Adrenal gland (tissue), 12 donors: ENCODE results near the gene RAC3. TPM values are rescaled to one million over a fixed set of nuclear protein-coding genes. Genes with fewer than 3 reads are reported as not detected.

Experiments used
- DNase-seq, 7 donors: peaks; one replicate each; pipeline ENCODE4 v3.0.0-alpha.2; 2019 to 2020
- H3K27ac ChIP-seq, 5 donors: fragments of 200-600 bp; sonication (generic) in 4 of 5; 1 replicate in 3 of 5; 2 replicates in 2 of 5; pipeline versions ENCODE4 v1.5.1 to v1.8.0; 2016 to 2020; ENCODE audit warnings: mild to moderate bottlenecking in 1 of 5
- H3K27me3 ChIP-seq: fragments of 200-600 bp; 2 replicates; pipeline ENCODE4 v1.8.0; 2021
- H3K36me3 ChIP-seq, 2 donors: fragments of 200-600 bp; replicated peaks in 1 of 2; 1 replicate in 1 of 2; 2 replicates in 1 of 2; pipeline versions ENCODE4 v1.5.1 to v1.8.0; 2018 to 2022
- H3K4me1 ChIP-seq, 2 donors: fragments of 200-600 bp; replicated peaks in 1 of 2; 1 replicate in 1 of 2; 2 replicates in 1 of 2; pipeline versions ENCODE4 v1.5.1 to v1.8.0; 2018 to 2021
- H3K4me3 ChIP-seq, 4 donors: fragments of 200-600 bp; sonication (generic) in 3 of 4; one replicate each; pipeline ENCODE4 v1.5.1; 2016 to 2018
- H3K9me3 ChIP-seq, 3 donors: fragments of 200-600 bp; sonication (generic) in 1 of 3; replicated peaks in 1 of 3; 1 replicate in 2 of 3; 2 replicates in 1 of 3; pipeline versions ENCODE4 v1.5.1 to v1.8.0; 2016 to 2021
- CTCF ChIP-seq, 6 experiments: fragments of 450-650 bp in 4 of 6; fragments of 200-600 bp in 2 of 6; sonication (generic) in 1 of 6; IDR thresholded peaks; 1 replicate in 5 of 6; 2 replicates in 1 of 6; pipeline versions ENCODE4 v1.5.1 to v1.8.0; 2016 to 2021; ENCODE audit warnings: antibody characterized with exemption in 6 of 6, mild to moderate bottlenecking in 2 of 6, moderate library complexity in 1 of 6
- POLR2A ChIP-seq, 2 donors: fragments of 450-650 bp; IDR thresholded peaks; one replicate each; pipeline ENCODE4 v1.6.1; 2017; ENCODE audit warnings: antibody characterized with exemption in 2 of 2, mild to moderate bottlenecking in 2 of 2, moderate library complexity in 1 of 2
- WGBS, 4 donors: extraction: QIAGEN DNeasy Blood & Tissue Kit in 2 of 4; methylation state at CpG; one replicate each; pipeline versions ENCODE4 v1.1.5 to v1.1.7; 2013 to 2017; 5-methylcytosine and 5-hydroxymethylcytosine counted together
- intact Hi-C, 2 donors: fragments of 100-400 bp; cut with DNase I; formaldehyde crosslinking; loops; one replicate each; pipeline versions ENCODE4 v1.14.1 to v1.15.0; 2022 to 2023
- polyA plus RNA-seq, 3 donors: library from polyadenylated mRNA; stranded (reverse); fragments of 200-250 nt in 2 of 3; fragments of 350-450 nt in 1 of 3; fragmentation: Illumina TruSeq in 1 of 3; extraction: RNeasy Lipid Tissue Mini Kit (QIAGEN cat#74804) in 1 of 3; gene quantifications; one replicate each; pipeline ENCODE4 v1.2.3, GENCODE V29; 2013 to 2014
- total RNA-seq, 9 donors: library from RNA; depleted of rRNA in 4 of 9; stranded (reverse); fragments of >200 nt in 4 of 9; fragments of 120-200 nt in 1 of 9; fragmentation: NEBNext Ultra II Directional in 1 of 9; extraction: Animal tissue kit (Norgen Biotek cat#: 25700) in 1 of 9; gene quantifications; one replicate each; pipeline versions ENCODE4 v1.1.0 to v1.2.4, GENCODE V29; 2013 to 2023
- donor health status: healthy with polysubstance abuse.
- donor health status: Bipolar disorder and iron deficiency.
- donor health status: DM: yes; HTN: yes; CAD: no.
- donor health status: DM: no; HTN: no; CAD: no.
- donor health status: DM: no; HTN: no; CAD: no.
- donor health status: DM: yes; HTN: yes; CAD: no.

The RAC3 gene
- total and polyA plus RNA-seq, 12 donors = 1.6 to 13.5 (median 5.1) TPM

GRCh38 chr17:82016061-82016874 is 15.2 kb upstream of the RAC3 start:
- Histone ChIP-seq H3K4me1 (peaks cover under 1 to 2% of the 10 kb centered on the region in 2 donors), H3K9me3 (no peaks in the 10 kb centered on the region), H3K4me3 (no peak overlapping the region), H3K27me3 (no peaks in the 10 kb centered on the region), H3K36me3 (no peaks in the 10 kb centered on the region), H3K27ac (no peak overlapping the region)
- no peak for DNase-seq
- 80 to 91% (median 84%) methylated on average over 2 to 28 of the region's 28 CpGs for whole genome bisulfite sequencing, 4 donors
- no peak for TF ChIP-seq CTCF (IDR thresholded peaks at IDR 0.05)
- TF ChIP-seq POLR2A (IDR thresholded peaks at IDR 0.05) = no peak
- intact Hi-C loops = no loop called here

- Histone ChIP-seq H3K27me3 (no peaks in the 10 kb centered on the region), H3K4me1 (peaks cover 7 to 9% of the 10 kb centered on the region in 2 donors), H3K36me3 (no peaks in the 10 kb centered on the region), H3K27ac (no peak overlapping the region), H3K9me3 (no peaks in the 10 kb centered on the region), H3K4me3 (no peak overlapping the region)
- no peak for DNase-seq
- intact Hi-C loops = no loop called here
- TF ChIP-seq CTCF (IDR thresholded peaks at IDR 0.05) (no peak), POLR2A (IDR thresholded peaks at IDR 0.05) (no peak)
- WGBS, 4 donors = 86 to 95% (median 89%) methylated on average over 4 to 24 of the region's 24 CpGs
These were observed 14.5 kb upstream of the RAC3 start for GRCh38 chr17:82016875-82017459.

GRCh38 chr17:82017612-82018151 is 13.8 kb upstream of the RAC3 start:
- no peaks in the 10 kb centered on the region for H3K36me3 ChIP-seq
- peaks cover 12 to 15% of the 10 kb centered on the region in 2 donors for H3K4me1 ChIP-seq
- no peak overlapping the region for H3K4me3 ChIP-seq
- H3K27me3 ChIP-seq = no peaks in the 10 kb centered on the region
- WGBS, 4 donors = 81 to 90% (median 87%) methylated on average over 8 to 13 of the region's 13 CpGs
- DNase-seq = no peak
- H3K9me3 ChIP-seq = no peaks in the 10 kb centered on the region
- no peak overlapping the region for H3K27ac ChIP-seq
- intact Hi-C loops = no loop called here
- TF ChIP-seq CTCF (IDR thresholded peaks at IDR 0.05) = no peak
- no peak for TF ChIP-seq POLR2A (IDR thresholded peaks at IDR 0.05)

- Histone ChIP-seq H3K9me3 (no peaks in the 10 kb centered on the region), H3K4me3 (no peak overlapping the region), H3K36me3 (no peaks in the 10 kb centered on the region), H3K4me1 (peaks cover 12 to 15% of the 10 kb centered on the region in 2 donors), H3K27me3 (no peaks in the 10 kb centered on the region), H3K27ac (no peak overlapping the region)
- intact Hi-C loops = no loop called here
- DNase-seq = no peak
- TF ChIP-seq CTCF (IDR thresholded peaks at IDR 0.05) (no peak), POLR2A (IDR thresholded peaks at IDR 0.05) (no peak)
- WGBS, 4 donors = 39 to 55% (median 50%) methylated on average over 12 to 19 of the region's 19 CpGs
These were observed 13.1 kb upstream of the RAC3 start for GRCh38 chr17:82018152-82018988.
